T-helper 9 cell (primary cell): Measurements from ENCODE around the gene REEP3.
"Not testable (repeated sequence)": the region's sequence is repeated elsewhere in the genome, so short reads cannot be mapped to it uniquely, and the experiment has no call there.

ENCODE experiments used
- DNase-seq: peaks from one replicate; pipeline ENCODE4 v3.0.0-alpha.2; 2020

REEP3 gene

DNA sequence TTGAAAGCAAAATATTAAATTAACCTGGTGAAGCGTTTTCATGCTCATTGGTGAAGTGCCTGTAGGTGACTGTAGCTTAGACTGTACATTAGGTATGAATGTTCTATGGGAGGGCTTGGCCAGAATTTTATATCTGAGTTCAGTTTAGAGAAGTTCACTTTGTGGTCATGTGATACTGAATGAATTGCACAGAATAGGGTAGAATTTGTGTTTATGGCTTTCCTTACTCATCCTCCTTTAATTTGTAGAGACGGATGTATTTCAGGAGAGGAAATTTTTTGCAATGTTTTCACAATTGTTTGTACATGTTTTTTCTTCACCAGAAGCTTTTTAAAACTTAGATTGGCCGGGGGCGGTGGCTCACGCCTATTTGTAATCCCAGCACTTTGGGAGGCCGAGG, 32.3 kb downstream of the REEP3 start:
- DNase-seq: no peak

GRCh38 chr10:63554657-63555056, 33.5 kb downstream of the REEP3 start:
- peak; percentile 16 for DNase-seq

- DNase-seq: no peak
These were observed 34.1 kb downstream of the REEP3 start for GRCh38 chr10:63555330-63555729.

- no peak for DNase-seq
These were observed 37.1 kb downstream of the REEP3 start for GRCh38 chr10:63558132-63558784.

GRCh38 chr10:63561341-63561740, 40.1 kb downstream of the REEP3 start:
- no peak for DNase-seq

DNA sequence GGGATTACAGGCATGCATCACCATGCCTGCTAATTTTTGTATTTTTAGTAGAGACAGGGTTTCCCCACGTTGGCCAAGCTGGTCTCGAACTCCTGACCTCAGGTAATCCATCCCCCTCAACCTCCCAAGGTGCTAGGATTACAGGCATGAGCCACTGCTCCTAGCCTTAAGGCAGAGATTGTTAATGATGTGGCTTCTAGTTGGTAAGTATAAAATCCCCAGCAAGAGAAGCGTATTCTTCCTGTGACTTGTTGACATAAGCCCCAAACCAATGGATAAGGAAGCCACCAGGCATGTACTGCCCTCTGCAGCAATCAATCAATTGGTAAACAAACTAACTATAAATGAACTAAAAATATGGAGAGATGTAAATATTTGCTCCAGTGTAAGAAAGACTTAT, 41.2 kb downstream of the REEP3 start:
- no peak for DNase-seq

DNA sequence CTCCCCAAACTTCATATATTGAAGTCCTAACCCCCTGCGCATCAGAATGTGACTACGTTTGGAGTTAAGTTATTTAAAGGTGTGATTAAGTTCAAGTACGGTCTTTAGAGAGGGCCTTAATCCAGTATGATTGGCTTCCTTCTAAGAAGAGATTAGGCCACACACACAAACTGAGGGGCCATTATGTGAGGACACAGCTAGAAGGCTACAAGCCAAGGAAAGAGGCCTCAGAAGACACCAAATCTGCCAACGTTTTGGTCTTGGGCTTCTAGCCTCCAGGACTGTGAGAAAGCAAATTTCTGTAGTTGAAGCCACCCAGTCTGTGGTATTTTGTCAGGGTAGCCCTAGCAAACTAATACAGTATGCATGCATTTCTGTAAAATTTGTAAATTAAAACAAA, 41.7 kb downstream of the REEP3 start:
- DNase-seq: no peak

DNA sequence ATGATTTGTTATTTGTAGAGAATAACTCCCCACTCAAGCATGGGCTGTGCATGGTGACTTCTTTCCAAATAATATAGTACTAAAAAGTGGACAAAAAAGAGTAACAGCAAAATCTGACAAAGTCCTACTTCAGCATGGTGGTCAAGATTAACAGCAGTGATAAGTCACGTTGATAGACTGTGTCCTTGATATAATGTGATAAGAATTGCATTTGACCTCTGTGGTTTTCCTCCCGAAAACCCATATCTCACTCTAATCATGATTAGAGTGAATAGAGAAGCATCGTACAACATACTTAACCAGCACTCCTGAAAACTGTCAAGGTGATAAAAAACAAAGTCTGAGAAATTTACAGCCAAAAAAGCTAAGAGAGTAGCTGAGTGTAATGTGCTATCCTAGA, 42.4 kb downstream of the REEP3 start:
- no peak for DNase-seq

DNA sequence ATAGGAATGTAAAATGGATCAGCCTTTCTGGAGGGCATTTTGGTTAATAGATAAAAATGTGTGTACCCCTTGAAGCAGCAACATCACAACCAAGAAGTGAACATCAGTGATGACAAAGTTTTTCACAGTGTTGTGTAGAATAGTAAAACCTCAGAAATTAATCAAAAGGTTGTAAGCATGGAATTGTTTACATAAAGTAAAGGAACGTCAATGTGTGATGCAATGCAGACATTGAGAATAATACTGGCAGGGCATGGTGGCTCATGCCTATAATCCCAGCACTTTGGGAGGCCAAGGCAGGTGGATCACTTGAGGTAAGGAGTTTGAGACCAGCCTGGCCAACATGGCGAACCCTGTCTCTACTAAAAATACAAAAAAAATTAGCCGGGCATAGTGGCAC, 43.5 kb downstream of the REEP3 start:
- not testable (repeated sequence) for DNase-seq

- DNase-seq: no peak
These were observed 52.0 kb downstream of the REEP3 start for GRCh38 chr10:63573068-63573697.

- no peak for DNase-seq
These were observed 52.8 kb downstream of the REEP3 start for GRCh38 chr10:63574011-63574410.

- DNase-seq: no peak
These were observed 55.3 kb downstream of the REEP3 start for GRCh38 chr10:63576501-63576900.

DNA sequence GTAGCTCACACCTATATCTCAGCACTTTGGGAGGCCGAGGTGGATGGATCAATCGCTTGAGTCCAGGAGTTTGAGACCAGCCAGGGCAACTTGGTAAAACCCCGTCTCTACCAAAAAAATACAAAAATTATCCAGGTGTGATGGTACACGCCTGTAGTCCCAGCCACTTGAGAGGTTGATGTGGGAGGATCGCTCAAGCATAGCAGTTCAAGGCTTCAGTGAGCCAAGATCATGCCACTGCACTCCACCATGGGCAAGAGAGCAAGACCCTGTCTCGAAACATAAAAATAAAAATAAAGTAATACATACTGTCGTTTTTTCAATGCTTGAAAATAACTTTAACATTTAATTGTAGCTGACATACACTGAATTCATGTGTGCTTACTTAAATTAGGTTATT, 57.3 kb downstream of the REEP3 start:
- no peak for DNase-seq

GRCh38 chr10:63579371-63580014, 58.3 kb downstream of the REEP3 start:
- no peak for DNase-seq

- no peak for DNase-seq
These were observed 61.5 kb downstream of the REEP3 start for GRCh38 chr10:63582690-63583089.

GRCh38 chr10:63583397-63583796, 62.2 kb downstream of the REEP3 start:
- DNase-seq: no peak

DNA sequence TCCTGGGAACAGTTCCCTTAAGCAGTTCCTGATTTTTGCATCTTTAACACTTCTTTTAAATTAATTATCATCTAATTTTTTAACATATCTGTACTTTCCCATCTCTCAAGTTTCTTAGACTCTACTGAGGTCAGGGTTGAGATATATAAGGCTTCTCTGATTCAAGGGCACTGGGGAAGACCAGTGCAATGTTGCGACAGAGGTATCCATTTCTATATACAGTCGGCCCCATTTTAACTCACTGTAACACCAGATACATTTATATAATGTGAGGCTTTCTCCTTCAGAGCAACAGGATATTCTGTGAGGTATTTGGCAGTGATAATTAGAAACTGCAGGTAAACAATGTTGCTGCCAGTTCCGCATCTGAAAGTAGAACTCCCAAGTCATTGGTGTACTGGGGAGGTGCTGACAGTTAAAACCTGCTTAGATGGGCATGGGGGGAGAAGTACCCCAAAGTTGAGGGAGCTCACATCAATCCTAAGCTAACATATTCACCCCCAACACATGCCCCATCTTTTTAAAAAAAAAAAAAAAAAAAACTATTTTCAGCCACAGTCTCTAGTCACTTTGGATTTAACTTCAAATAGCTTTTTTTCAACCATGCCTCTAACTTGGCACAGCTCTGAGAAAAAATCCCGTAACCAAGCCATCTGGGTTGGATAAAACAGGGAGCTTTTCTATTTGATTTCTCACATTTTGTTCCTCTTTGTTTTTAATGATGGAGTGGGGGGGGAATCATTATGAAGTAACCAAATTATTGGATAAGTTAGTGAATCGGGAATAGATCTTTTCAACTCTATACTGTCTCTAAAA, 62.9 kb downstream of the REEP3 start:
- DNase-seq: no peak

- DNase-seq: no peak
These were observed 63.5 kb downstream of the REEP3 start for GRCh38 chr10:63584725-63585035.

DNA sequence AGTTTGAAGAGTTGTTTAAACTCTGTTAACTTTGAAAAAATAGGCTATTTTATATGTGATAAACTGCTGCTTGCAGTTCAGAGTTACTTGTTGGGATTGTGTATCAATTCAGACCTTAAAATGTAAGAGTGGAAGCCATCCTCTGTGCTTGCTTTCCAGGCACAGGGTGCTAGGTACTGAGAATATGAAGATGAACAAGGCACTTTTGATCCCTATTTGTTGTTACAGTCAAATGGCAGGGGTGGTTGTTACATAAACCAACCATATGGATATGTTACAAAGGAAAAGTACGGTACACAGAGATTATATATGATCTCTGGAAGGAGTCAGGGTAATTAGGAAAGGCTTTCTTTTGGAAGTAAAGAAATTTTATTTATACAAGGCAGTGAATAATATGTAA, 63.8 kb downstream of the REEP3 start:
- DNase-seq: no peak

DNA sequence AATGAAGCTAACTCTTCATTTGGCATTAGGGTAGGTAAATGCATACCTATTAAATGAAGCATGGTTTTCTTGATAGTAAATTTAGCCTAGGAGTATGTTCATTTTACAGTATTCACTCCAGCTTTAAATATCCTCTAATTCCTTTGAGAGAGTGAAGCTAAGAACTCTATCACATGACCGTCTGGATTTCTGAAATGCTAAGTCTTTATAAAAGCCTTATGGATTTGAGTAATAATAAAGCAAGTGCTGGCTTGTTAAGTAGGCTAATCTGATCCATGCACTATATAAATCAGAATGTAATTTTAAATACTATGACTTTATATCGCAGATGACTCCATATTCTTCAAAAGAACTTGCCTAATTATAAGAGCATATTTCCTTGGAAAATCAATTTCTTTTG, 64.8 kb downstream of the REEP3 start:
- DNase-seq: no peak

- no peak for DNase-seq
These were observed 66.0 kb downstream of the REEP3 start for GRCh38 chr10:63587191-63587590.

- DNase-seq: no peak
These were observed 67.4 kb downstream of the REEP3 start for GRCh38 chr10:63588436-63589167.
